NCI-H82 treated with DMSO at 0.1 percent for 48 hours (cell line): Measurements from ENCODE around the gene TYRO3.

Experiments
- DNase-seq: peaks from one replicate; lab custom pipeline; 2025; ENCODE audit not compliant: unreplicated experiment; lab: John Stamatoyannopoulos, UW

TYRO3 gene

GRCh38 chr15:41603411-41603935 lies 44.5 kb downstream of the TYRO3 start:
- DNase-seq = no peak

DNA sequence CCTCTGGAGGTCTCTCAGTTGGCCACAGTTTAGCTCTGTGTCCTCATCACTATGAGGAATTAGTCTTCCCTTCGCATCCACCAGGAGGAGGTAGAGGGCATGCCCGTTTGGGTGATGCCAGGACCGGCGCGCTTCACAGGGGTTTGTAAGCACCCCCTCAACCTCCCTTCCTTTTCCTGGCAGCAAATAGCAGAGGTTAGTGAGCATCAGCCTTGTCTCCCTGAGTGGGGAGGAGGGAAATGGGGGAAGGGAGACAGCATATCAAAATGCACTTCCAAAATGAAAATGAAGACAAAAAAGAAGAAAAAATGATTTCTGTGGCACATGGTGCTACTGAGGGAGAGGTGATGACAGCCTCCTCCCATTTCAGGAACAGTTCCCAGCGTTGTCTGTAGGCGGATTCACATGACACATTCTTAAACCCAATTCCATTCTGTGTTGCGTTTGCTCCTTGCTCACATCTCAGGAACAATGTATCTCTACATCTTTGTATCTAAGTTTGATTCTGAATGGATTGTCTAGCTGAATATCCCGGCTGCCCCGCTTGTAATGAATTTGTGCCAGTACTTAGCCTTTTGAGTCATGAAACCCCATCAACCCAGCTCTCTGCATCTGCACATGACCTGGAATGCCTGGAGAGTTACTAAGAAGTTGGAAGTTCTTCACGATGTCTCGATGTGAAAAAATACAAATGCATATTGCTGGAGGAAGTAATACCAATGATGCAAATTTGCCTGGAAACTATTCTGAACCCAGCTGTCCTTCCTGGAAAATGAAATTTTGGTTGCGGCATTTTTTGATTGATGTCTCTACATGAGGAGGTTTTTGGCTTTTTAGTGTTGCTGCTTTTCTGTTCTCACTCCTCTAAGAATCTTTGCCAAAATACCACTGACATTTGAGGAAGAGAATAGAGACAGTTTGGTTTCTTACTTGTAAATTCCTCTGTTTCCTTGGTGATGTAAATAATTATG lies 45.2 kb downstream of the TYRO3 start:
- DNase-seq = peak; percentile 7

DNA sequence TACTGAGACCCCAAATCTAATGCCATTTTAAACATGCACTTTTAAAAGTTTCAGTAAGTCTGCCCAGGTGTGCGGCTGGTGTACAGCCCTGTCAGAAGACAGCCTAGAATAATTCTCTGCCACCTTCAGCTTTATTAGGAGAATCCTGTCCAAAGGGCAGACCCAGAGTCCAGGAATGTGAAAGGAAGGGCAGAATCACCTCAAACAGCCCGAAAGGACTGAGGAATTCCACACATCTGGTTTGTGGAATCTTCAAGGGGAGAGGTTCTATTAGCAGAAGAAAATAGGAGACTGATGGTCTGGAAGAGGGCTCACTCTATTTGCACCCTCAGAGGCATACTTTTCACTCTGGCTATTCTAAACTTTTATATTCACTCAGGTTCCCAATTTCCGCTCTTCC lies 46.6 kb downstream of the TYRO3 start:
- no peak for DNase-seq

DNA sequence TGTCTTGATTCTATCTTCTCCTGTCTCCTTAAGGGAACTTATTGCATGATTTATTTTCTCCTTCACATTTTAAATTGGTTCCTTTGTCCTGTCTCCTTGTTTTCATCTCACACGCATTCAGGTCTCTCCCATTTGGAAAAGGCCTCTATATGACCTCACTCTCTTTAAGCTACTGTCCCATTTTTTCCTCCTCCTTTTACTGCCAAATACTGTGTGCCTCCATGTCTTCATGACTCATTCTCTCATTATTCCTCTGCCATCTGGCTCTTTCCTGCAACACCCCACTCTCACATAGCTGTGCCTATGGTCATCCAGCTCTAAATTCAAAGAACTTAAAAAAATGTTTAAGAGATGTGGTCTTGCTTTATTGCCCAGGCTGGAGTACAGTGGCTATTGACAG lies 48.0 kb downstream of the TYRO3 start:
- DNase-seq = no peak

- no peak for DNase-seq
Observed at GRCh38 chr15:41609123-41609522, 50.1 kb downstream of the TYRO3 start.

DNA sequence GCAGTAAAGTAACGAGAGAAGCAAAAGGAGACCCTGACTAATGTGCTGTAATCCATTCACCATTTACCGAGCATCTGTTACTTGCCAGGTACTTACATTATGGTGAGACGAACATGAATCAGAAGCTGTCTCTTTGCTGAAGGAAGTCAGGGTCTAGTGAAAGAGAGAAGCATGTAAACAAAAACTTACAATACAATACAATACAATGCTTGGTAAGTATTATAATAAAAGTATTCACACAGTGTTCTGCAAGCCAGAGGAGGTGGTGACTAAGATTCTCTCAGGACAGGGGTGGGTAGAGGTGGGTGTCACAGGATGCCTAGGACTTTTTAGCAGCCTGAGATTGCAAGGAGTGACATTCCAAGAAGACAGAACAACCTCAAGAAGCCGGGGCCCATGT lies 51.0 kb downstream of the TYRO3 start:
- DNase-seq = peak; percentile 41

DNA sequence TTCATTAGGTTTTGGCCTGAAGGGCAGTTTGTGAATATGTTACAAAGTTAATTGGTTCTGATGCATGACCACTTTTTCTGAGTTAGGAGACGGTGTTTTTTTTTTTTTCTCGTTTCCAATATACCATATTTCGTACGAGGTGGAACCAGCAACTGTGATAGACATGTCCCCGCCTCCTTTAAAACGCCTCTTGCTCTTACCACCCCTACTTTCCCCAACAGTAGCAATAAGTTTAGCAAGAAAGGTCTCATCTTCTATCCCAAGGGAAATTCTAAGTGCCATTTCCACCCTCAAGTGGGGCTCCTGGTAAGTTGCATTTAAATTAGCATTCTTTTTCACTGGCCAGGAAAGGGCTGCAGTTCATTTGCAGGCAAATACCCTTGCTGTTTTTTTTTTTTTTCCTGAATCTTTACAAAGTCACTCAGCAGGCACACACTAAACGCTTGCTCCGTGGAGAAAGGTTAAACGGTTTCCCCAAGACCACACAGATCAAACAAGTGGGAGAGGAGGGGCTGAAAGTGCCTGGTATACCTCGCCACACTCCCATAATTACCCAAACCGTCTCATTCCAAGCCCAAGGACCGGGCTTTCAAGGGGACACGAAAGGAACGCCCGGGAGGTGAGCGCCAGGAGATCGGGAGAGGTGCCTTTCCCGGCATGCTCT lies 61.7 kb downstream of the TYRO3 start:
- no peak for DNase-seq

DNA sequence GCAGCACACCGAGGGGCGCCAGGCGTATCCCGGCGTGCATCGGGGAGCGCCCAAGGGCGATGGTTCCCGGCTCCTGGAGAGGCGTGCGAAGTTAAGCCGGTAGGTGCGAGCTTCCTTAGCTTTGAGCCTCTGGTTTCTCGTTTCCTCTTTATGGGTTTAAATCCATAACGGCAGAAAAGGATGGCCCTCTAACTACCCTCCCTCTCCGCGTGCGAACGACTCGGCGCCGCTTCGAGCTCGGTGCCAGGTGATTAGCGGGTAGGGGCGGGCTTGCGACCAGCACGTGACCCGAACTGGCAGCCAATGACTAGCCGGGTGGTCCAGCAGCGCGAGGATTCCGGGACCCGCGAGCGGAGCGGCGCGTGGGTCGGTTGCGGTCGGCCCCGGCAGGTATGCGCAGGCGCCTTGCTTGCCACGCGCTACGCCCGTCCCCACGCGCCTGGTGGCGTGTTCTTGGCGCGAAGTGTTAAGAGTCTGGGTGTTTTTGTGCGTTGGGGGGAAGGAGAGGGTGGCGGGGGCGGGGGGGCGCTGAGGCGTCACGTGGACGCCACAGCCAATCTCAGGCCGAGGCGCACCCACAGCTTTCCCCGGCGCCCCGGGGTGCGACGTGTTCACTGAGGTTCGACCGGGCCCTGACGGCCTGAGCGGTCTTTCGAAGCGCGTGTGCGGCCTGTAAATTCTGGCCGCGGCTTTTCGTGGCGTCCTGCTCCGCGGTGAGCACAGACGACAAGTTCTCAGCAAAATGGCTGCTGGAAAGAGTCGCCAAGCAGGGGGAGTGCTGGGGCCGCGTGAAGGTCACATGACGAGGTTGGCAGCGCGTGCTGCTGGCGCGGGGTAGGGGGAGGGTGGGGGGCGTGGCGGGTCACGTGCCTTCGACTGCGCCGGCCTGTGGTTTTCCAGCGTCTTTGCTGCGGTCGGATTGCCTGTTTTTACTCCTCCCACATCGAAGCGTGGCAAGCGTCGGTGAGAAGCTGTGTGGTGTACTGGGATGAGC lies 62.5 kb downstream of the TYRO3 start:
- DNase-seq = peak; percentile 40

GRCh38 chr15:41622901-41623300 lies 63.9 kb downstream of the TYRO3 start:
- no peak for DNase-seq

- DNase-seq = no peak
Observed at GRCh38 chr15:41627203-41627602, 68.2 kb downstream of the TYRO3 start.

DNA sequence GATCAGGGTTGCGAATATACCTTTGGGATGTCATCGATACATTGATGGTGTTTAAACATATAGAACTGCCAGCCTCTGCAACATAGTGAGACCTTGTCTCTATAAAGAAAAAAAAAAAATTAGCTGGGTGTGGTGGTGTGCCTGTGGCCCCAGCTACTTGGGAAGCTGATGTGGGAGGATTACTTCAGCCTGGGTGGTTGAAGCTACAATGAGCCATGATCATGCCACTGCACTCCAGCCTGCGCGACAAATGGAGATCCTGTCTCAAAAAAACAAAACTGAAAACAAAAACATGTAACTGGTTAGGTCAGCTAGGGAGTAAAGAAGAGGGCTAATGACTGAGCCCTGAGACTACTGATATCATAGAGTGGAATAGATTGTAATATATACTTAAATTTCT lies 70.5 kb downstream of the TYRO3 start:
- no peak for DNase-seq

GRCh38 chr15:41629883-41630282 lies 70.9 kb downstream of the TYRO3 start:
- no peak for DNase-seq

DNA sequence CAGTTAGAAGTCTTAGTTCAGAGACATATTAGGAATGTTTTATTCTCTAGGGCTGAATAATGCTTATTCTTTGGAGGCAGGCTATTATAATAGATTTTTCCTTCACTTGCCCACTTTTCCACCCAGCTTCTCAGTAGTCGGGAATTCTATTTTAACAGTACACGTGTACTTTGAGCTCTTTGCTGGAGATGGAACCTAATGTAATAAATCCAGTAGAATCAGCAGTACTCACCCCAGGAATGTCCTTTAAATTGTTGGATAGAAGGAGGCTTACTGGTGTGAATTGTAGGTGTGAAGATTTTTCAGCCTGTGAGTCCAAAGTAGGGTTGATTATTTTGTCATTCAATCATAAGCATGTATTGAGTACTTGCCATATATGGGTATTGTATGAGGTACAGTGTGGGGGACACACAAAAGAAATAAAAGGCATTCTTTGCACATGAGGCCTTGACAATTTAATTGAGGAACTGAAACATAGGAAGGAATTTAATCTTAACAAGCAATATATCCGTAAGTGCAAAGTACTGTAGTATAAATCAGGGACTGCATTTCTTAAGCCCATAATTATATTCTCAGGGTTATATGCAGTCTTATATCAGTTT lies 71.7 kb downstream of the TYRO3 start:
- no peak for DNase-seq

GRCh38 chr15:41631880-41632470 lies 73.0 kb downstream of the TYRO3 start:
- DNase-seq = no peak
